GM18873 (cell line): ENCODE measurements around the gene GADD45B.
"Not testable (repeated sequence)": the region's sequence is repeated elsewhere in the genome, so short reads cannot be mapped to it uniquely, and the experiment has no call there.

Experiments
- ATAC-seq: cut with Tn5 transposase; IDR thresholded peaks from one replicate; pipeline ENCODE4 v1.9.1; 2021; ENCODE audit warnings: mild to moderate bottlenecking, moderate library complexity, moderate number of reproducible peaks; ENCODE audit not compliant: unreplicated experiment, low FRiP score

Gene GADD45B

DNA sequence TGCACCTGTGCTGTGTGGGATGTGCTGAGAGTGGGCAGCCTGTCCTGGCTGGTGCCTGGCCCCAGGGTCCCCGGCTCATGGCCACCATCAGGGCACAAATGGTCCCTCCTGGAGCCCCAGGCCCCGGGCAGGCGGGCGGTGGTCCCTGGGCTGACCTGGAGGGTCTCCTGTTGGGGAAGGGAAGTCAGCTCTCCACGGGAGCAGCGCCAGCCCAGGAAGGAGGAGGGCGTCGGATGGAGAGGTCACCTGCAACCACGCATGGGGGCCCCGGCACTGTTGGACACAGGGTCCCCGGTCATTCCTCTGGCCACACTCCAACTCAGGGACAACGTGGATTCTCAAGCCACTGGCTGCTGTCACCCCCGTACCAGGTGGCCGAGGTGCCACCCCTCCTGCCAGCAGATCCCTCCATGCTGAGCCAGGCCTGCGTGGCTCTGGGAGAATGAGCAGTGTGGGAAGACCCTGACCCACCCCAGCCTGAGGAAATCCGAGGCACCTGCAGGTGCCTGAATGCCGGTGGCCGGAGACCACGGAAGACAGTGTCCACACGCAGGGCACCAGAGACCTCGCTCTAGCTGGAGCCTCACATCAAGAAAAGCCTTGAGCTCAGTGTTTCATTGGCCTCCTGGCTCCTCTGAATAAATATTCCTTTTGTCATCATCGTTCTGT lies 32.7 kb upstream of the GADD45B start:
- ATAC-seq = no peak

DNA sequence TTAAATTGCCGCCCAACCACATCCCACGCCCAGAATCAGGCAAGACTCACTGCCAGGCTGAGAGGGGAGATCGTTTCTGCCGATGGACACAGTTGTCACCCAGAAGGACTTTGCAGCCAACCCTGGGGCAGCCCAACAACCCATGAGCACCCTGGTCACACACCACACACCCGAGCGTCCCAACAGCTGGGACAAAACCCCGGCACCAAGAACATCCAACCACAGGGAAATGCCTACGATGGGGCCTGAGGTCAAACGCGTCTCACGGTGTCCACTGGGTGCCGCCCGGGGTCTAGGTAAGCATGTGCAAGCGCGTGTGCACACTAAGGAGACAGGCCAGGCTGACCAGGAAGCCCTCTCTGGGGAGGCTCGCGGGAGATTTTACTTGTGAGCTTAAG lies 32.1 kb upstream of the GADD45B start:
- ATAC-seq = no peak

GRCh38 chr19:2444251-2445002 lies 31.5 kb upstream of the GADD45B start:
- no peak for ATAC-seq

GRCh38 chr19:2446381-2446780 lies 29.5 kb upstream of the GADD45B start:
- ATAC-seq = no peak

- ATAC-seq = no peak
Observed at GRCh38 chr19:2449019-2449418, 26.9 kb upstream of the GADD45B start.

- ATAC-seq = no peak
Observed at GRCh38 chr19:2451138-2451537, 24.8 kb upstream of the GADD45B start.

DNA sequence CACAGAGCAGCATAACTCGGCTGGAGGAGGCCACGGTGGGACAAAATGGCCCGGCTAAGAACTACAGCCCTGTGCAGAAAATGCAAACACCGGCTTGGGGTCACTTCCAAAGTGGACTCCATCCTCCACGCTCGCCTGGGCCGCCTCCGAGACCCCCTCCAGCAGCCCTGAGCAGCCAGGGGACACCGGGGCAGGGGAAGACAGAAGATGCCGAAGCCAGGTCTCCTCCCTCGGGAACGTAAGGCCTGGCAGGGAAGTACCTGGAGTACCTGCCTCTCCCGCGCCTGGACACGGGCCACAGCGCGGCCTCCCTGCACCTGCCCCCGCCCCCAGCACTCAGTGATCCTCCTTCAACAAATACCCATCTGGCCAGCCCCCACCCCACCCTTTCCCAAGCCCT lies 24.2 kb upstream of the GADD45B start:
- ATAC-seq = no peak

DNA sequence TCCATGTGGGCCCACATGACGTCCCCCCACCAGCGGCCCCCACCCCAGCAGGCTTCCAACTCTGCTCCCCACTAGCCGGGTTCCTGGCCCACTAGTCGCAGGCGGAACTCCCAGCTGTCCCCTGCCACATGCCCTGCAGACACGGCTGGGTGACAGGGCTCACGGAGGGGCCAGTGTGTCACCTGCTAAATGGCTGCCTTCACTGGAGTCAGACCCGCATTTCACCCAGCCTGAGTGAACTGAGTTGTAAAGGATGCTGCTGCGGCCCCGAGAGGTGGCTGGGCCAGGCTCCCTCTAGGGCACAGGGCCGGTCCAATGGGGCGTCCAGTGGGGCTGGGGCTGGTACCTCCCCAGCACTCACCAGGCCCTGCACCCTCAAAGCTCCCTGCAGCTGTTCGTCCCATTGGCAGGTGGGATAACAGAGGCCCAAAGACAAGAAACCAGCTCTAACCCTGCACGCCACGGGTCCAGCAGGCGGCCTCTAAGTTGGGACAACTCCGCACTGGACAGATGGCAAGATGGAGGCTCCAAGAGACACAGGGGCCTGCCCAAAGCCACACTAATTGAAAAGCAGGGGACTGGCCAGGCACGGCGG lies 22.4 kb upstream of the GADD45B start:
- ATAC-seq = no peak

DNA sequence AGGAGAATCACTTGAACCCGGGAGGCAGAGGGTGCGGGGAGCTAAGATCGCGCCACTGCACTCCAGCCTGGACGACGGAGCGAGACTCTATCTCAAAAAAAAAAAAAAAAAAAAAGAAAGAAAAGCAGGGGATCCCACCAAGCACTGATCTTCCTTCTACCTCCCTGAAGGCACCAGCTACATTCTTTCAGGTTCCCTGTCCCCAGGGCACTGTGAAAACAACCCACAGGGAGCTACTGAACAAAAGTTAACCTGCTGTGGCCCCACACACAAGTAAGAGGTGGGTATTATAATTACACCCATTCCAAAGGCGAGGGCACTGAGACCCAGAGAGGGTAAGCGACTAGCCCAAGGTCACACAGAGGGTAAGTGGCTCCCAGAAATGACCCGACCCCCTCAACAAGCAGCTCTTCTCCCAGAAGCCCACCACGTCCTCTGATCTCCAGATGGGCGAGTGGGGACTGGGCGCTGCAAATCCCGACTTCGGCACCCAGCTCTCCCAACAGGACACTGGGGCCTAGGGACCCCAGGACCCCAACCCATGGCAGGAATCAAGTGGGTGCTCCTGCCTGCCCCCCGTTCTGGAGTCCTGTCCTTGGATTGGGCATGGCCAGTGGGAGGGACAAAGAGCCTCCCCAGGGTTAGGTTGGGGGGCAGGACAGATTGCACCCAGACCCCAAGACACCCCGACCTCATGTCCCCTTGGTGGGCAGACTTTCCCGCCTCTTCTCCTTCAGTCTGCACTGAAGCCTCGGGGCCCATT lies 21.5 kb upstream of the GADD45B start:
- ATAC-seq = no peak

GRCh38 chr19:2454962-2455850 lies 20.7 kb upstream of the GADD45B start:
- no peak for ATAC-seq

GRCh38 chr19:2455851-2456570 lies 19.9 kb upstream of the GADD45B start:
- ATAC-seq = no peak

DNA sequence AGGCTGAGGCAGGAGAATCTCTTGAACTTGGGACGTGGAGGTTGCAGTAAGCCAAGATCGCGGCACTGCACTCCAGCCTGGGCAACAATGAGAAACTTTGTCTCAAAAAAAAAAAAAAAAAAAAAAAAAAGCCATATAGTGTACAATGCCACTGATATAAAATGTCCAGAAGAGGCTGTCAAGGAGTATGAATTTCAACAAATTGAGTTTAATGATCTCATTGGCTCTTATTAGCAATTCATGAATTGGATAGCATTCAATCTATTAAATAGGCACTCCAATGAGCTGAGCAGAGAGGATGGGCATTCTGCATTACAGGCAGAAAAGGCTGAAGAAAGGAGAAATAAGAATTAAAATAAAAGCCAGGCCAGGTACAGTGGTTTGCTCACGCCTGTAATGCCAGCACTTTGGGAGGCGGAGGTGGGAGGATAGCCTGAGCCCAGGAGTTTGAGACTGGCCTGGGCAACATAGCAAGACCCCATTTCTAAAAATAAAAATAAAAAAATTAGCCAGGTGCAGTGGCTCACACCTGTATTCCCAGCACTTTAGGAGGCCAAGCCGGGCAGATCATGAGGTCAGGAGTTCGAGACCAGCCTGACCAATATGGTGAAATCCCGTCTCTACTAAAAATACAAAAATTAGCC lies 18.4 kb upstream of the GADD45B start:
- no peak for ATAC-seq

DNA sequence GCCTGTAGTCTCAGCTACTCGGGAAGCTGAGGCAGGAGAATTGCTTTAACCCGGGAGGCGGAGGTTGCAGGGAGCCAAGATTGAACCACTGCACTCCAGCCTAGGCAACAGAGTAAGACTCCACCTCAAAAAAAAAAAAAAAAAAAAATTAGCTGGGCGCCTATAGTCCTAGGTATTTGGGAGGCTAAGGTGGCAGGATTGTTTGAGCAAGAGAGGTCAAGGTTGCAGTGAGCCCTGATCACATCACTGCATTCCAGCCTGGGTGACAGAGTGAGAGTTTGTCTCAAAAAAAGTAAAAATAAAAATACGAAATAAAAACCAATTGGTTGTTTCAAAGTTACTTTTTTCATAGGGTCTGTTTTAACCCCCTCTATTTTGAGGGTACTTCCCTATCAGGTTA lies 17.9 kb upstream of the GADD45B start:
- ATAC-seq = no peak

GRCh38 chr19:2458776-2459175 lies 17.2 kb upstream of the GADD45B start:
- not testable (repeated sequence) for ATAC-seq

DNA sequence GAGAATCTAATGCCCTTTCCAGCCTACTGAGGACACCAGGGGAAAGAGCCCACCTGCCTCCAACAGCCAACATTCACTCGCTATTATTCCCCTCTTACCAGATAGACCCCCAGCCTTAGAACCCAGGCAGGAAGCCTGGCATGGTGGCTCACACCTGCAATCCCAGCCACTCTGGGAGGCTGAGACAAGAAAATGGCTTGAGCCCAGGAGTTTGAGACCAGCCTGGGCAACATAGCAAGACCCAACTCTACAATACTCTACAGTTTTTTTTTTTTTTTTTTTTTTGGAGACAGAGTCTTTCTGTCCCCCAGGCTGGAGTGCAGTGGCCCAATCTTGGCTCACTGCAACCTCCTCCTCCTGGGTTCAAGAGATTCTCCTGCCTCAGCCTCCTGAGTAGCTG lies 15.7 kb upstream of the GADD45B start:
- no peak for ATAC-seq

DNA sequence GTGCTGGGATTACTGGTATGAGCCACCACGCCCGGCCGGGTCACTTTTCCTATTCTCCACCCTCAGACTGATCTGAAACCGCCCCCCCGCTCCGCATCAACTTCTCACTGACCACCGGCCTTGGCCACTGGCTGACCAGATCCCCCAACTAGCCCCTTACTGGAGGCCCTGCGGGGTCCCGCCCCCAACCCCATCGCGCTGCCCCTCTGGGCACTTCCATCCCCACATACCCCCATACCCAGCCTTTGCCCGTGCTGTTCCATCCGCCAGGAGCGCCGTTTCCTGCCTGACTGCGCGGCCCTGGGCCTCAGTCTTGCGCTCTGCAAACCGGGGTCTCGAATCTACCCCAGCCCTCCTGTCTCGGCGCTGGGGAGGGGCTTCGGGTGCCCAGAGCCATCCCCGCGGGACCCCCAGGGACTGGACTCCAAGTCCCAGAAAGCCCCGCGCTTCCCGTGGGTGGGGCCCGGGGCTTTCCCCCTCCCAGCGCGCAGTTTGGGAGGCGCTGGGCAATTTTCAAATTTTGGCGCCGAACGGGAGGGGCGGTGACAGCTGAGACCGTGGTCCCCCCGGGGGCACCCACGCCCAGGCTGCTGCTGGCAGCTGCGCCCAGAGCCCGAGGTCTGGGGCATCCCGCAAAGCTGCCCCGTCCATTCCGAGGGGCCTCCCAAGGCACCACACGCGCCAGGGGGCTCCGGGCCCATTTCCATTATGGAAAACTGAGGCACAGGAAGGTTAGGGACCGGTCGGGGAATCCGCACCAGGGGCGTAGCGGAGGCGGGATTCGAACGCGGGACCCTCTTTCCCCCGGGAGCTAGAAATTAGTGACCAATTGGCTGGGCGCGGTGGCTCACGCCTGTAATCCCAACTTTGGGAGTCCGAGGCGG lies 13.9 kb upstream of the GADD45B start:
- no peak for ATAC-seq

DNA sequence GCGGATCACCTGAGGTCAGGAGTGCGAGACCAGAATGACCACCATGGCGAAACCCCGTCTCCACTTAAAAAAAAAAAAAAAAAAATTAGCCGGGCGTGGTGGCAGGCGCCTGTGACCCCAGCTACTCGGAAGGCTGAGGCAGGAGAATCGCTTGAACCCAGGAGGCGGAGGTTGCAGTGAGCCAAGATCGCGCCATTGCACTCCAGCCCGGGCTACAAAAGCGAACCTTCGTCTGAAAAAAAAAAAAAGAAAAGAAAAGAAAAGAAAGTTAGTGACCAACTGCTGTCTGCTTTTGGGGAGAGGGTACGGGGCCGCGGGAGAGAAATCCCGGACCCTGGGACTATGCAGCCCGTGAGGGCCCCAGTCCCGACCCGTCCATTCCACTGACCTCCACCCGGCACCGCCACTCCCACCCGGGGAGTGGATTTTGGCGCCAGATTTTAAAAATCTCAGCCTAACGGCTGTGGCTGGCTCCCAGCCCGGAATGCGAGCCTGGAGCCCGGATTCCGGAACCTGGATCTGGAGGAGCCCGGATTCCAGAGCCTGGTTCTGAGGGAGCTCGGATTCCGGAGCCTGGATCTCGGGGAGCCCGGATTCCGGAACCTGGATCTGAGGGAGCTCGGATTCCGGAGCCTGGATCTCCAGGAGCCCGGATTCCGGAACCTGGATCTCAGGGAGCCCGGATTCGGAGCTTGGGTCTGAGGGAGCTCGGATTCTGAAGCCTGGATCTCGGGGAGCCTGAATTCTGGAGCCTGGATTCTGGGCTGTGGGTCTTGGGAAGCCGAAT lies 13.1 kb upstream of the GADD45B start:
- ATAC-seq = no peak
